Tibial nerve (tissue), 4 donors: ENCODE measurements around the gene RARS2. TPM values are rescaled to one million over a fixed set of nuclear protein-coding genes. Genes with fewer than 3 reads are reported as not detected.

Source experiments
- DNase-seq, 2 donors: peaks; one replicate each; pipeline ENCODE4 v3.0.0-alpha.2; 2019; ENCODE audit warnings: low spot score in 2 of 2
- H3K27ac ChIP-seq, 4 donors: fragments of 200-600 bp; sonication (generic) in 3 of 4; one replicate each; pipeline ENCODE4 v1.5.1; 2017 to 2019; ENCODE audit warnings: mild to moderate bottlenecking in 1 of 4
- H3K27me3 ChIP-seq, 2 donors: fragments of 200-600 bp; sonication (generic) in 1 of 2; one replicate each; pipeline versions ENCODE4 v1.5.1 to v1.6.0; 2017 to 2019
- H3K36me3 ChIP-seq, 3 donors: fragments of 200-600 bp; sonication (generic); one replicate each; pipeline ENCODE4 v1.5.1; 2018 to 2019
- H3K4me1 ChIP-seq, 4 donors: fragments of 200-600 bp; sonication (generic) in 3 of 4; one replicate each; pipeline ENCODE4 v1.5.1; 2017 to 2019
- H3K4me3 ChIP-seq, 4 donors: fragments of 200-600 bp; sonication (generic) in 3 of 4; one replicate each; pipeline ENCODE4 v1.5.1; 2017 to 2019; ENCODE audit warnings: mild to moderate bottlenecking in 1 of 4, moderate library complexity in 1 of 4
- H3K9me3 ChIP-seq, 4 donors: fragments of 200-600 bp; sonication (generic) in 3 of 4; one replicate each; pipeline ENCODE4 v1.5.1; 2017 to 2019
- EP300 ChIP-seq, 2 donors: sonication (generic); formaldehyde crosslinking; IDR thresholded peaks; one replicate each; pipeline ENCODE4 v1.6.1; 2017; ENCODE audit warnings: antibody characterized with exemption in 2 of 2, mild to moderate bottlenecking in 1 of 2
- POLR2A ChIP-seq, 2 donors: fragments of 450-650 bp; IDR thresholded peaks; one replicate each; pipeline ENCODE4 v1.6.1; 2017; ENCODE audit warnings: antibody characterized with exemption in 2 of 2, mild to moderate bottlenecking in 2 of 2, moderate library complexity in 2 of 2
- WGBS, 2 donors: methylation state at CpG; one replicate each; pipeline ENCODE4 v1.1.5; 2018; 5-methylcytosine and 5-hydroxymethylcytosine counted together
- total RNA-seq, 4 donors: library from RNA; depleted of rRNA; stranded (reverse); fragments of >200 nt; gene quantifications; one replicate each; pipeline ENCODE4 v1.1.0, GENCODE V29; 2016
- TF ChIP-seq, protein P1 (sequence below), 5 experiments: fragments of 200-600 bp in 3 of 5; fragments of 450-650 bp in 2 of 5; sonication (generic) in 3 of 5; IDR thresholded peaks; one replicate each; pipeline ENCODE4 v1.5.1; 2016 to 2019; ENCODE audit warnings: antibody characterized with exemption in 5 of 5, mild to moderate bottlenecking in 3 of 5, moderate library complexity in 2 of 5

The RARS2 gene
- total RNA-seq, 4 donors from 2014 or later = 16.3 to 20.7 (median 18.5) TPM

DNA sequence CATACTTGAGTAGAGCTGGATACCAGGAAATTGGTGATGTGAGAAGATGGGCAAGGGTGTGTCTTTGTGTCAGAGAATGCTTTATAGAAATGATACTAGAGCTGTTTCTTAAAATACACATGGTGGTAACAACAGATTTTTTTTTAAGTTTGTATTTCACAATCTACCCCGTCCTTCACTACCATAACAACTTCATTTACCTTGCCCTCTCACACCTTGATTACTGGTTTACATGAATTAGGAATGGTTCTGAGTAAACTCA is 45.4 kb downstream of the RARS2 start:
- H3K4me3 ChIP-seq = no peak overlapping the region
- no peaks in the 10 kb centered on the region for H3K27me3 ChIP-seq
- H3K9me3 ChIP-seq = no peaks in the 10 kb centered on the region
- H3K36me3 ChIP-seq = peaks cover 0 to 85% (median under 1%) of the 10 kb centered on the region in 3 donors
- DNase-seq = no peak
- no peak overlapping the region for H3K27ac ChIP-seq
- TF ChIP-seq, protein P1, sequence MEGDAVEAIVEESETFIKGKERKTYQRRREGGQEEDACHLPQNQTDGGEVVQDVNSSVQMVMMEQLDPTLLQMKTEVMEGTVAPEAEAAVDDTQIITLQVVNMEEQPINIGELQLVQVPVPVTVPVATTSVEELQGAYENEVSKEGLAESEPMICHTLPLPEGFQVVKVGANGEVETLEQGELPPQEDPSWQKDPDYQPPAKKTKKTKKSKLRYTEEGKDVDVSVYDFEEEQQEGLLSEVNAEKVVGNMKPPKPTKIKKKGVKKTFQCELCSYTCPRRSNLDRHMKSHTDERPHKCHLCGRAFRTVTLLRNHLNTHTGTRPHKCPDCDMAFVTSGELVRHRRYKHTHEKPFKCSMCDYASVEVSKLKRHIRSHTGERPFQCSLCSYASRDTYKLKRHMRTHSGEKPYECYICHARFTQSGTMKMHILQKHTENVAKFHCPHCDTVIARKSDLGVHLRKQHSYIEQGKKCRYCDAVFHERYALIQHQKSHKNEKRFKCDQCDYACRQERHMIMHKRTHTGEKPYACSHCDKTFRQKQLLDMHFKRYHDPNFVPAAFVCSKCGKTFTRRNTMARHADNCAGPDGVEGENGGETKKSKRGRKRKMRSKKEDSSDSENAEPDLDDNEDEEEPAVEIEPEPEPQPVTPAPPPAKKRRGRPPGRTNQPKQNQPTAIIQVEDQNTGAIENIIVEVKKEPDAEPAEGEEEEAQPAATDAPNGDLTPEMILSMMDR (IDR thresholded peaks at IDR 0.05) = no peak
- TF ChIP-seq EP300 (IDR thresholded peaks at IDR 0.05) (no peak), POLR2A (IDR thresholded peaks at IDR 0.05) (no peak)
- H3K4me1 ChIP-seq = no peaks in the 10 kb centered on the region
- WGBS, 2 donors = 84 to 94% methylated on average over 1 of the region's 1 CpG

DNA sequence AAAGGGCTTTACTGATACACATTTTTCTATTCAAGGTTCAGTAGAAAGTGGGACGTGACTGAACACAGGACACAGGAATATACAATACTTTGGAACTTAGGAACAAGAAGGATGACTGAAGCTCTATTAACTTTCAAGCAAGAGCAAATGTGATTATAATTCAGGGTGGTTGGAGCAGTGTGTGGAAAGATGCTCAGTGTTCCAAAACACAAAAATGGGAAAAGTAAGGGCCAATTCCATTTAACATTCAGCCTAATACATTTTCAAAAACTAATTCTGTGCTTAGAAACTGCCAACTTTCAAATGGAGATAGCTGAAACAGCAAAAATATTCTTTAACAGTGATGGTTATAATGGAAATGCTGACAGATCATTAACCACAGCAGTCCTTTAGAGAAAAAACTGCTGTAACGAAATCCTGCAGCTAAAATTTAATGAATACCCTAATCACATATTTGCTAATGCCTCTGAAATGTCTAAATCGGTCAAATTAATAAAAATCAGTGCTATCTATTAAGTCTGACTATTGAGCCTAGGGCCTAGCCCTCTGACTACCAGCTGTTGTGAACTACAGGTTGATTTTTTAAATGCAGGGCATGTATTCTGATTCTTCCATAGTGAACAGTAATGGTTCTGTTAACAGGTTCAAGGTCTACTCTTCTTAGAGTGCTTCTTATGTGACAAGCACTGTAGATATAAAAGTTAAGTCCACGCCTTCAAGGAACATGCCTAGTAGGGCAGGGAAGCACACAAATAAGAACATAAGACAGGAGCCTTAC is 45.9 kb downstream of the RARS2 start:
- Histone ChIP-seq H3K9me3 (no peaks in the 10 kb centered on the region), H3K4me1 (no peaks in the 10 kb centered on the region), H3K36me3 (peaks cover 0 to 85% (median 5%) of the 10 kb centered on the region in 3 donors), H3K27me3 (no peaks in the 10 kb centered on the region), H3K4me3 (no peak overlapping the region), H3K27ac (no peak overlapping the region)
- no peak for TF ChIP-seq POLR2A (IDR thresholded peaks at IDR 0.05)
- TF ChIP-seq EP300 (IDR thresholded peaks at IDR 0.05) = no peak
- TF ChIP-seq, protein P1 (IDR thresholded peaks at IDR 0.05) = no peak
- DNase-seq = no peak
- WGBS, 2 donors = 84 to 88% methylated on average over 4 of the region's 4 CpGs

DNA sequence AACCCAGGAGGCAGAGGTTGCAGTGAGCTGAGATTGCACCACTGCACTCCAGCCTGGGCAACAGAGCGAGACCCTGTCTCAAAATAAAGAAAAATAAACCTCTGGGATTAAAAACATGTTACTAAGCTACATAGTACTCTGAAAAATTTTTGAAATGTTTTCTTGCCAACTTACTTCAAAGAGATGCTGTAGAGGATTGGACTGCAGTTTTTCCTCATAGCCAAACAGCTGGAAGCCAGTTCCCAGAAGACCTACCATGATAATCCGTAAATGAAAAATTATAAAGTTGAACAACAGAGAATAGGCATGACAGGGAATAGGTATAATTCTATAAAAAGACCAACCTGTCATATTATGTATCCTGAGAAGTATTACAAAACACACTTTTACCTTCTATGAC is 48.0 kb downstream of the RARS2 start:
- no peak overlapping the region for H3K4me3 ChIP-seq
- 75 to 77% methylated on average over 2 of the region's 2 CpGs for WGBS, 2 donors
- no peak overlapping the region for H3K27ac ChIP-seq
- H3K36me3 ChIP-seq = peaks cover 0 to 74% (median 5%) of the 10 kb centered on the region in 3 donors
- H3K27me3 ChIP-seq = no peaks in the 10 kb centered on the region
- TF ChIP-seq POLR2A (IDR thresholded peaks at IDR 0.05) (no peak), EP300 (IDR thresholded peaks at IDR 0.05) (no peak)
- TF ChIP-seq, protein P1 (IDR thresholded peaks at IDR 0.05) = no peak
- no peaks in the 10 kb centered on the region for H3K4me1 ChIP-seq
- no peaks in the 10 kb centered on the region for H3K9me3 ChIP-seq
- no peak for DNase-seq

DNA sequence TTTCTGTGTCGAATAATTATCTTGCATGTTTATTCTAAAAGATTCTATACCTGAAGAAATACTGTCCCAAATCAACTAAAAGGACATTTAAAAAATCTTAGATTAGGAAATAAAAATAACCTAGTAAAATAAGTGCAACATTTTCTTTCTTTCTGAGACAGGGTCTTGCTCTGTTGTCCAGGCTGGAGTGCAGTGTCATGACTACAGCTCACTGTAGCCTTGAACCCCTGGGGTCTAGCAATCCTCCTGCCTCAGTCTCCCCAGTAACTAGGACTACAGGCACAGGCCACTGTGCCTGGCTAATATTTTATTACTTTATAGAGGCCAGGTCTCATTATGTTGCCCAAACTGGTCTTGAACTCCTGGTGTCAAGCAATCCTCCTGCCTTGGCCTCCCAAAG is 48.7 kb downstream of the RARS2 start:
- no peaks in the 10 kb centered on the region for H3K9me3 ChIP-seq
- H3K27me3 ChIP-seq = no peaks in the 10 kb centered on the region
- no peak overlapping the region for H3K27ac ChIP-seq
- no peaks in the 10 kb centered on the region for H3K4me1 ChIP-seq
- peaks cover 0 to 67% (median 5%) of the 10 kb centered on the region in 3 donors for H3K36me3 ChIP-seq
- DNase-seq = no peak
- 90 to 96% methylated on average over 1 of the region's 1 CpG for WGBS, 2 donors
- TF ChIP-seq, protein P1 (IDR thresholded peaks at IDR 0.05) = no peak
- TF ChIP-seq EP300 (IDR thresholded peaks at IDR 0.05) = no peak
- TF ChIP-seq POLR2A (IDR thresholded peaks at IDR 0.05) = no peak
- no peak overlapping the region for H3K4me3 ChIP-seq

DNA sequence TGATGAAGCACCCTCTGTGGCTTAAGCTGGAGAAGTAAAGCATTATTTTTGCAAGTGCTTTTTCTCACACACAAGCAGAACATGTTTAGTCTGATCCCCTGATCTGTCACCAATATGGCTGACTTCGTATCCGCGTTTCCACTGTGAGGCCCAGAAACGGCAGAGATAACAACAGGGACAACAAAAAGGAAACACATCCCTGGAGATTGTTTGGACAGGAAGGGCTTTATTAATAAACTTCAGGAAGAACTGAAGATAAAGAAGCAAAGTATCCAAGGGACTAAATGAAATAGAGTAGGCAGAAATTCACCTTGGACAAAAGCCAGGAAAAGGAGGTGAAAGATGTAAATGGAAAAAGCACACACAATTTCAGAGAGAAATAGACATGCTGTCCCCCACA is 49.2 kb downstream of the RARS2 start:
- H3K4me1 ChIP-seq = no peaks in the 10 kb centered on the region
- H3K4me3 ChIP-seq = no peak overlapping the region
- H3K36me3 ChIP-seq = peaks cover 0 to 66% (median 5%) of the 10 kb centered on the region in 3 donors
- DNase-seq = no peak
- TF ChIP-seq, protein P1 (IDR thresholded peaks at IDR 0.05) = no peak
- TF ChIP-seq EP300 (IDR thresholded peaks at IDR 0.05) = no peak
- H3K27ac ChIP-seq = no peak overlapping the region
- H3K9me3 ChIP-seq = no peaks in the 10 kb centered on the region
- no peaks in the 10 kb centered on the region for H3K27me3 ChIP-seq
- 72 to 79% methylated on average over 4 of the region's 4 CpGs for WGBS, 2 donors
